ENCODE measurements around the gene ZFP36L2. TPM values are rescaled to one million over a fixed set of nuclear protein-coding genes. Genes with fewer than 3 reads are reported as not detected.

The ZFP36L2 gene
- total RNA-seq, 1 experiment from 2014 or later, result 105 TPM

- Histone ChIP-seq H3K23me2 (ENCODE audit: insufficient read length, low read depth, low read length, poor library complexity, severe bottlenecking) (peaks cover 3% of the 10 kb centered on the region), H4K5ac (ENCODE audit: insufficient read length, low read depth, low read length) (no peak overlapping the region), H4K20me1 (ENCODE audit: control insufficient read depth, insufficient read depth, insufficient read length) (no peaks in the 10 kb centered on the region), H3K56ac (ENCODE audit: insufficient read length, low read depth, low read length) (no peak overlapping the region), H2BK20ac (ENCODE audit: low read depth, low read length, poor library complexity, severe bottlenecking) (no peak overlapping the region), H3K9me3 (ENCODE audit: control insufficient read depth, low read depth, low read length) (no peaks in the 10 kb centered on the region), H2BK5ac (ENCODE audit: insufficient read length, low read length) (no peak overlapping the region), H3K23ac (ENCODE audit: insufficient read length, low read depth, low read length) (no peak overlapping the region), H2AFZ (ENCODE audit: low read length) (no peak overlapping the region), H2AK5ac (ENCODE audit: insufficient read length, low read length) (no peak overlapping the region), H3K79me2 (ENCODE audit: insufficient read depth, low read length) (peaks cover 16% of the 10 kb centered on the region; the same call in 1 of the 2 replicates), H3K9ac (ENCODE audit: extremely low read depth, insufficient read length, low read length) (peak overlapping the region; percentile 59), H2BK15ac (ENCODE audit: low read depth, low read length) (no peak overlapping the region), H3K14ac (ENCODE audit: insufficient read depth, low read length) (peak overlapping the region; percentile 51; the same call in 1 of the 2 replicates), H4K8ac (replicated peaks; ENCODE audit: insufficient read length, low read depth, low read length) (no peak overlapping the region), H3K27ac (ENCODE audit: insufficient read length, low read depth, low read length) (no peak overlapping the region), H2BK12ac (ENCODE audit: insufficient read length, low read depth, low read length) (no peak overlapping the region), H3K4ac (ENCODE audit: low read depth, low read length) (no peak overlapping the region), H2BK120ac (ENCODE audit: low read depth, low read length, poor library complexity, severe bottlenecking) (no peak overlapping the region), H3K27me3 (ENCODE audit: insufficient read depth, low read length) (no peaks in the 10 kb centered on the region), H3T11ph (ENCODE audit: low read length) (no peak overlapping the region), H4K91ac (ENCODE audit: insufficient read length, low read depth, low read length) (no peak overlapping the region), H3K18ac (ENCODE audit: insufficient read length, low read depth, low read length) (no peak overlapping the region), H3K4me2 (ENCODE audit: insufficient read depth, insufficient read length, low read length) (peak overlapping the region; percentile 46), H3K79me1 (ENCODE audit: insufficient read depth, low read depth, low read length, poor library complexity, severe bottlenecking) (no peaks in the 10 kb centered on the region), H3K4me1 (ENCODE audit: insufficient read depth, low read length) (peaks cover 3% of the 10 kb centered on the region)
- peaks cover 13 to 37% (median 27%) of the 10 kb centered on the region in 3 experiments for H3K36me3 Mint-ChIP-seq (ENCODE audit: insufficient read depth in 1 of 3, low read depth in 3 of 3)
- WGBS (ENCODE audit: extremely low coverage, insufficient read length, low lambda C conversion rate), result no CpG with 5 or more reads among the region's 74 CpGs
- peaks cover 46 to 50% of the 10 kb centered on the region in 2 experiments for H3K4me1 Mint-ChIP-seq
- no peak for TF ChIP-seq CTCF (conservative IDR thresholded peaks at IDR 0.05)
- peak; percentile 47 for DNase-seq
- peaks cover 1% of the 10 kb centered on the region; the same call in 1 of the 2 replicates for H3K27me3 Mint-ChIP-seq (ENCODE audit: low read depth)
- H3K4me3 Mint-ChIP-seq, result peak overlapping the region; percentile 96
- peak overlapping the region in 2 of 3 experiments; percentile 53 to 92; a peak in 1 of 7 replicates for H3K27ac Mint-ChIP-seq
- H3K9me3 Mint-ChIP-seq, result peaks cover 0 to 3% of the 10 kb centered on the region in 2 experiments; a peak in 1 of 5 replicates
These were observed 1.2 kb downstream of the ZFP36L2 start for GRCh38 chr2:43225093-43225787.
